ENCODE results near the gene RND3.

The RND3 gene

GRCh38 chr2:150442484-150442883 is 45.0 kb downstream of the RND3 start:
- no peak overlapping the region for H3K4me3 ChIP-seq (ENCODE audit: low read depth, low read length)
- TF ChIP-seq CTCF (IDR thresholded peaks at IDR 0.05; ENCODE audit: low read depth, low read length): no peak

DNA sequence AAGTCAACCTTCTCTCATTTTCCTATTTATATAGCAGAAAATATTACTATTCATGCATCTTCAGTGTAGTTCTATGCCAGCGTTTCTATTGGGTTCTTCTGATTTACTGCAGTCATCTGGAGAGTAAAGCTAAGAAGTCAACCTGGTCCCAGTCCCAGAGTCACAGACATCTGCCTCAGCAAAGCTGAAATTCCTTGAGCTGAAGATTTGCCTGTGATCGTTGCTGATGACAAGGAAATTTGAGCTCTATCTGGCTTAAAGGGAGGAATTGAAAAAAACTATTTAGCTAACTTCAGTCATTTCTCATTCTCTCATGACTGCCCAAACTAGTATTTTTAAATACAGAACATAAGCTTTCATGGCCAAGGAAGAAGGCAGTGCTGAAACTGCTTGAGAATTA is 45.7 kb downstream of the RND3 start:
- H3K4me3 ChIP-seq (ENCODE audit: low read depth, low read length): no peak overlapping the region

DNA sequence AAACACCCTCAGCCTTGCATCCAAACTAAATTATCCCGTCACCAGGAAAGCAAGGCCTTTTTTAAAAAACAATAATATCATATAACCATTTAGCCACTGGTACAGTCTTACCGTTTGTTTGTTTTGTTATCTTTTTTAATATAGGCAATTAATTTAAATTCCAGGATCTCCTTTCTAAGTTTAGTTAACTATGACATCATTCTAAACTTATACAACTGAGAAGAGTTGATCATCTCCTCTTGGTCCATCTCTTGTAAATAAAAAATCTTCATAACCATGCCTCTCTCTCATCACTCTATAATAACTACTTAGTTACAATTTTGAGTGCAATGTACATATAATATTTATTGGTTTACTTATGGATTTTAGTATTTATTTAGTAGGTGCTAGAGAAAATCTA is 46.2 kb downstream of the RND3 start:
- TF ChIP-seq CTCF (IDR thresholded peaks at IDR 0.05; ENCODE audit: low read depth, low read length): no peak
- H3K4me3 ChIP-seq (ENCODE audit: low read depth, low read length): no peak overlapping the region

More for the DNA sequence above, 45.7 kb downstream of the RND3 start:
- TF ChIP-seq CTCF (IDR thresholded peaks at IDR 0.05; ENCODE audit: low read depth, low read length): no peak

- H3K4me3 ChIP-seq (ENCODE audit: low read depth, low read length): no peak overlapping the region
- TF ChIP-seq CTCF (IDR thresholded peaks at IDR 0.05; ENCODE audit: low read depth, low read length): no peak
These were observed 48.8 kb downstream of the RND3 start for GRCh38 chr2:150438654-150439053.

DNA sequence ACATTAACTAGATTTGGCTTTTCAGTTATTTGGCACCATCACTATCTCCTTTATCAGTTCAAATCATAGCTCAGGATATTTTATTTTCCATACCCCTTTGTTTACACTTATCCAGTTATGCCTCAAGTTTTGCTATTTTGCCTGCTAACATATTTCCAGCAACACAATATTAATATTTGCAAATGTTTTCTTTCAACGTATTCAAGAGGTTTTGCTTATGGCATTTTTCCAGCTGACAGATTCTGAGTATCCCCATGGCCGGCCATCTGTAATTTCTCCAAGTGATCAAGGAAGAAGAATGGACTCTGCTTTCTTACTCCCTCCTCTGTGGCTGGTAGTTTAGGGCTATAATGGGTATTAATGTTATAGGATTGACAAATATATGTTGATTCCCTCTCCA is 49.4 kb downstream of the RND3 start:
- no peak overlapping the region for H3K4me3 ChIP-seq (ENCODE audit: low read depth, low read length)
- no peak for TF ChIP-seq CTCF (IDR thresholded peaks at IDR 0.05; ENCODE audit: low read depth, low read length)

DNA sequence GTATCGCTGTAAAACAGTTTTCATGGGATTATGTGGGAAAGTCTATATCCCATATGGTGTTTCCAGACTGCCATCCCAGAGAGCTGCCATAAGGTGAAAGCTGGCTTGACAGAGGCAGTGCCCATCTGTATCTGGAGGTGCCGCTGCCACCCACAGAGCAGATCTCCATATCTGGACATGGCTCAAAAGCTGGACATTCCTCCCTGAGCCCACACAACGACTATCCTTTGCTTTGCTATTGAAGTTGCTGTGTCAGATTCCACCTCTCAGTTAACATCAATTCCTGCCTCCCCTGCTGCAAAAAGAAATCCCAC is 55.2 kb downstream of the RND3 start:
- H3K4me3 ChIP-seq (ENCODE audit: low read depth, low read length): no peak overlapping the region
- no peak for TF ChIP-seq CTCF (IDR thresholded peaks at IDR 0.05; ENCODE audit: low read depth, low read length)

- TF ChIP-seq CTCF (IDR thresholded peaks at IDR 0.05; ENCODE audit: low read depth, low read length): no peak
- no peak overlapping the region for H3K4me3 ChIP-seq (ENCODE audit: low read depth, low read length)
These were observed 55.7 kb downstream of the RND3 start for GRCh38 chr2:150431561-150432311.

Data from WI38 (cell line).